Measurements from ENCODE around the gene MAD2L1.

MAD2L1 gene

GRCh38 chr4:120085705-120086104, 19.1 kb upstream of the MAD2L1 start:
- Histone ChIP-seq H3K27me3 (ENCODE audit: insufficient read depth, low read length) (no peaks in the 10 kb centered on the region), H3K27ac (ENCODE audit: low read depth, low read length, poor library complexity, severe bottlenecking) (no peak overlapping the region), H3K4me2 (ENCODE audit: low read length) (no peak overlapping the region), H3K36me3 (ENCODE audit: insufficient read depth, low read length) (no peaks in the 10 kb centered on the region), H3K79me2 (ENCODE audit: insufficient read depth, low read length) (no peaks in the 10 kb centered on the region), H4K20me1 (ENCODE audit: insufficient read depth, low read length) (no peaks in the 10 kb centered on the region), H3K9me3 (ENCODE audit: low read length) (no peaks in the 10 kb centered on the region), H3K9ac (ENCODE audit: low read length) (no peak overlapping the region), H3K9me2 (ENCODE audit: low read depth, low read length) (no peaks in the 10 kb centered on the region), H3K4me3 (ENCODE audit: low read depth, low read length, poor library complexity, severe bottlenecking) (no peak overlapping the region), H3F3A (ENCODE audit: insufficient read depth, low read length) (no peaks in the 10 kb centered on the region), H2AFZ (ENCODE audit: low read length) (no peak overlapping the region), H3K4me1 (ENCODE audit: insufficient read depth, low read length, severe bottlenecking) (no peaks in the 10 kb centered on the region)
- TF ChIP-seq EZH2 (IDR thresholded peaks at IDR 0.05; ENCODE audit: borderline replicate concordance, low read length), result no peak
- TF ChIP-seq CTCF (IDR thresholded peaks at IDR 0.05; ENCODE audit: low read length), result no peak

GRCh38 chr4:120084327-120084726, 17.7 kb upstream of the MAD2L1 start:
- no peak overlapping the region for H3K27ac ChIP-seq (ENCODE audit: low read depth, low read length, poor library complexity, severe bottlenecking)
- H3K9ac ChIP-seq (ENCODE audit: low read length), result no peak overlapping the region
- no peaks in the 10 kb centered on the region for H3K4me1 ChIP-seq (ENCODE audit: insufficient read depth, low read length, severe bottlenecking)
- no peak overlapping the region for H3K4me3 ChIP-seq (ENCODE audit: low read depth, low read length, poor library complexity, severe bottlenecking)
- no peak overlapping the region for H2AFZ ChIP-seq (ENCODE audit: low read length)
- H3K79me2 ChIP-seq (ENCODE audit: insufficient read depth, low read length), result no peaks in the 10 kb centered on the region
- no peaks in the 10 kb centered on the region for H3K27me3 ChIP-seq (ENCODE audit: insufficient read depth, low read length)
- H3K9me2 ChIP-seq (ENCODE audit: low read depth, low read length), result no peaks in the 10 kb centered on the region
- TF ChIP-seq EZH2 (IDR thresholded peaks at IDR 0.05; ENCODE audit: borderline replicate concordance, low read length), result no peak
- TF ChIP-seq CTCF (IDR thresholded peaks at IDR 0.05; ENCODE audit: low read length), result no peak
- H3K36me3 ChIP-seq (ENCODE audit: insufficient read depth, low read length), result no peaks in the 10 kb centered on the region
- no peaks in the 10 kb centered on the region for H4K20me1 ChIP-seq (ENCODE audit: insufficient read depth, low read length)
- H3K4me2 ChIP-seq (ENCODE audit: low read length), result no peak overlapping the region
- no peaks in the 10 kb centered on the region for H3F3A ChIP-seq (ENCODE audit: insufficient read depth, low read length)
- no peaks in the 10 kb centered on the region for H3K9me3 ChIP-seq (ENCODE audit: low read length)

GRCh38 chr4:120083152-120083551, 16.5 kb upstream of the MAD2L1 start:
- Histone ChIP-seq H3K9ac (ENCODE audit: low read length) (no peak overlapping the region), H4K20me1 (ENCODE audit: insufficient read depth, low read length) (no peaks in the 10 kb centered on the region), H3K4me3 (ENCODE audit: low read depth, low read length, poor library complexity, severe bottlenecking) (no peak overlapping the region), H3K9me3 (ENCODE audit: low read length) (no peaks in the 10 kb centered on the region), H2AFZ (ENCODE audit: low read length) (no peak overlapping the region), H3K27ac (ENCODE audit: low read depth, low read length, poor library complexity, severe bottlenecking) (no peak overlapping the region), H3K9me2 (ENCODE audit: low read depth, low read length) (no peaks in the 10 kb centered on the region), H3K4me1 (ENCODE audit: insufficient read depth, low read length, severe bottlenecking) (no peaks in the 10 kb centered on the region), H3K36me3 (ENCODE audit: insufficient read depth, low read length) (no peaks in the 10 kb centered on the region), H3F3A (ENCODE audit: insufficient read depth, low read length) (no peaks in the 10 kb centered on the region), H3K27me3 (ENCODE audit: insufficient read depth, low read length) (no peaks in the 10 kb centered on the region), H3K4me2 (ENCODE audit: low read length) (no peak overlapping the region), H3K79me2 (ENCODE audit: insufficient read depth, low read length) (no peaks in the 10 kb centered on the region)
- no peak for TF ChIP-seq EZH2 (IDR thresholded peaks at IDR 0.05; ENCODE audit: borderline replicate concordance, low read length)
- TF ChIP-seq CTCF (IDR thresholded peaks at IDR 0.05; ENCODE audit: low read length), result no peak

Data from OCI-LY1 (cell line).